HG03175 (cell line): ENCODE data around the gene NPAS3.
"Not testable (repeated sequence)": the region's sequence is repeated elsewhere in the genome, so short reads cannot be mapped to it uniquely, and the experiment has no call there.

Source experiments
- ATAC-seq: cut with Tn5 transposase; IDR thresholded peaks from one replicate; pipeline ENCODE4 v1.9.1; 2021; ENCODE audit warnings: mild to moderate bottlenecking, moderate library complexity; ENCODE audit not compliant: unreplicated experiment

The NPAS3 gene

GRCh38 chr14:33068626-33069025 is 129.9 kb downstream of the NPAS3 start:
- ATAC-seq: no peak

GRCh38 chr14:33070475-33070874 is 131.8 kb downstream of the NPAS3 start:
- ATAC-seq: no peak

- ATAC-seq: no peak
Observed at GRCh38 chr14:33073023-33073422, 134.3 kb downstream of the NPAS3 start.

GRCh38 chr14:33081259-33081658 is 142.6 kb downstream of the NPAS3 start:
- no peak for ATAC-seq

GRCh38 chr14:33085799-33086198 is 147.1 kb downstream of the NPAS3 start:
- ATAC-seq: no peak

- ATAC-seq: not testable (repeated sequence)
Observed at GRCh38 chr14:33088274-33088673, 149.6 kb downstream of the NPAS3 start.

GRCh38 chr14:33098016-33098415 is 159.3 kb downstream of the NPAS3 start:
- ATAC-seq: no peak

GRCh38 chr14:33103489-33103888 is 164.8 kb downstream of the NPAS3 start:
- ATAC-seq: no peak

- ATAC-seq: no peak
Observed at GRCh38 chr14:33103966-33104365, 165.3 kb downstream of the NPAS3 start.

GRCh38 chr14:33110737-33111443 is 172.2 kb downstream of the NPAS3 start:
- no peak for ATAC-seq

- no peak for ATAC-seq
Observed at GRCh38 chr14:33114331-33114730, 175.7 kb downstream of the NPAS3 start.

- ATAC-seq: no peak
Observed at GRCh38 chr14:33118668-33119067, 180.0 kb downstream of the NPAS3 start.

GRCh38 chr14:33120341-33120740 is 181.7 kb downstream of the NPAS3 start:
- ATAC-seq: no peak

GRCh38 chr14:33120966-33121365 is 182.3 kb downstream of the NPAS3 start:
- ATAC-seq: no peak

- no peak for ATAC-seq
Observed at GRCh38 chr14:33123281-33123680, 184.6 kb downstream of the NPAS3 start.

- no peak for ATAC-seq
Observed at GRCh38 chr14:33126433-33126832, 187.8 kb downstream of the NPAS3 start.

- ATAC-seq: no peak
Observed at GRCh38 chr14:33127531-33127930, 188.9 kb downstream of the NPAS3 start.

GRCh38 chr14:33131801-33132200 is 193.1 kb downstream of the NPAS3 start:
- ATAC-seq: no peak

GRCh38 chr14:33134162-33134561 is 195.5 kb downstream of the NPAS3 start:
- no peak for ATAC-seq

- no peak for ATAC-seq
Observed at GRCh38 chr14:33134975-33135374, 196.3 kb downstream of the NPAS3 start.

- no peak for ATAC-seq
Observed at GRCh38 chr14:33150666-33151428, 212.2 kb downstream of the NPAS3 start.

GRCh38 chr14:33163109-33163508 is 224.4 kb downstream of the NPAS3 start:
- no peak for ATAC-seq
